ENCODE measurements around the gene PHACTR1.

- TF ChIP-seq MAFK (IDR thresholded peaks at IDR 0.05; ENCODE audit: partially characterized antibody) (no peak), CTCF (IDR thresholded peaks at IDR 0.05) (no peak)
These were observed 379.5 kb downstream of the PHACTR1 start for GRCh38 chr6:13096084-13096483.

Measured in A549 (cell line).